NCI-H1092 treated with DMSO at 0.1 percent for 48 hours (cell line): ENCODE measurements around the gene MYD88.

Experiments used
- DNase-seq: peaks from one replicate; lab custom pipeline; 2025; lab: John Stamatoyannopoulos, UW

The MYD88 gene

DNA sequence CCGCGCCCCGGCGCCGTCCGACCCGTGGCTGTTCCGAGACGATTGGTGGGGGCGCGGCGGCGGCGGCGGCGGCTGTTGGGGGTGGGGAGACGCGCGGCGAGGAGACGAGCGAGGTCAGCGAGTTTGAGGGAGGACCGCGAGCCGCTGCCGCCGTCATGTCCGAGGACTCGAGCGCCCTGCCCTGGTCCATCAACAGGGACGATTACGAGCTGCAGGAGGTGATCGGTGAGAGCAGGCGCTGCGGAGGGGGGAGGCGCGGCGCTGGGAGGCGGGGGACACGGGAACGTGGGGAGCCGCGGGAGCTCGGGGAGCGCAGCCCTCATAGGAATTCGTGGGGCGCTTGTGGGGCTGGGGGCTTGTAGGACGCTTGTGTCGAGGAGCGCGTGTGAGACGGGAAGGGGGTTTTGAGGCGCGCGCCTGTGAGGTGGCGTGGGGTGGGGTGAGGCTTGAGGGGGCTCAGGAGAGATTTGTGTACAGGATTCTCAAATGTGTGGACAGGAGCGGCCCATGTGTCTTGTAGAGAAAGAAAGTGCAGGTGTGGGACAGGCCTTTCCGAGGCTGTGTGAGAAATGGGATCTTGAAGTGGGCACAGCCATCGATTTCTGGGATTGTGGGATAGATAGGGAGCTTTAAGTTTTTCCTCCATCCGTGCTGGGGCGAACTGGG lies 27.4 kb downstream of the MYD88 start:
- no peak for DNase-seq

DNA sequence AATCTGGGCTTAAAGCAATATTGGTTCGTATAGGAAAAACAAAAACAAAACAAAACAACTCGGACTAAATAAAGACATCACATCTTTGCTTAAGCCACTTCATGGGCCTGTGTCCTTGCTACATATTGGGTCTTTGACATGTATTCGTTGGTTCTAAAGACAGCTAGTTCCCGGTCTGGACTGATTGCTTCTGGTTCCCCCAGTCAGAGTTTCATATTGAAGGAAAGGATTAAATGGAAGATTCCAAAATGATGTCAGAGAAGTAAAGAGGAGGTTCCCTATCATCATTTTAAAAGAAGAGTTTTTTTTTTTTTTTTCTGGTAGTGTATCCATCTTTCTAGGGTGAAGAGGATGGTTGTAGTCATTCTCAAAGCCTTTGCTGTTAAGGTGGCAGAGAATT lies 29.1 kb downstream of the MYD88 start:
- DNase-seq = no peak

DNA sequence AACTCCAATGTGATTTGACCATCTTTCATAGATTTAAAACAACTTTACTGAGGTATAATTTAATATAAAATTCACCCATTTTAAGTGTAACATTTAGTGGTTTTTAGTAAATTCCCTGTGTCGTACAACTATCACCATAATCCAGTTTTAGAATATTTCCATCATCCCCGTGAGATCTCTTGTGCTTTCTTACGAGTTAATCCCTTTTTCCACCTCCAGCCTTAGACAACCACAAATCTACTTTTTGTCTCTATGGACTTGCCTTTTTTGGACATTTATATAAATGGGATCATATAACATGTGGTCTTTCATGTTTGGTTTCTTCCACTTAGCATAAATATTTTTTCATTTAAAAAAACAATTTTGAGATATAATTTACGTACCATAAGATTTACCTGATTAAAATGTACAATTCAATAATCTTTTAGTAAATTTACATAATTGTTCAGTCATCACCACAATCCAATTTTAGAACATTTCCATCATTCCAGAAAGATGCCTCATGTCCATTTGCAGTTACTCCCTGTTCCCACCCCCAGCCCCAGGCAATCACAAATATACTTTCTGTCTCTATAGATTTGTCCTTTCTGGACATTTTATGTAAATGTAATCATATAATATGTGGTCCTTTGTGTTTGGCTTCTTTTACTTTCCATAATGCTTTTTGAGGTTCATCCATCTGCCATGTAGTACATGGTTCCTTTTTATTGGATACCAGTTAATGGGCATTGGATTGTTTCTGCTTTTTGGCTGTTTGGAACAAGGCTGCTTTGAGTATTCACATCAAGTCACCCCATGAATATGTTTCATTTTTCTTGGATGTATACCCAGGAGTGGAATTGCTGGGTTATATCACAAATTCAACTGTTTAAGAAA lies 29.9 kb downstream of the MYD88 start:
- no peak for DNase-seq

DNA sequence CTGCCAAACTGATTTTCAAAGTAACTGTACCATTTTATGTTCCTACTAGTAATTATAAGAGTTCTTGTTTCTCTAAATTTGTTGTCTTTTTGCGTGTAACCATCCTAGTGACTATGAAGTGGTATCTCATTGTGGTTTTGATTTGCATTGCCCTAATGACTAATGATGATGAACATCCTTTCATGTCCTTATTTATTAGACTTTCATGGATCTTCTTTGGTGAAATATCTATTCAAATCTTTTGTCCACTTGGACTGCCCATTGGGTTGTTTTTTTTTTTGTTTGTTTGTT lies 30.5 kb downstream of the MYD88 start:
- DNase-seq = no peak

DNA sequence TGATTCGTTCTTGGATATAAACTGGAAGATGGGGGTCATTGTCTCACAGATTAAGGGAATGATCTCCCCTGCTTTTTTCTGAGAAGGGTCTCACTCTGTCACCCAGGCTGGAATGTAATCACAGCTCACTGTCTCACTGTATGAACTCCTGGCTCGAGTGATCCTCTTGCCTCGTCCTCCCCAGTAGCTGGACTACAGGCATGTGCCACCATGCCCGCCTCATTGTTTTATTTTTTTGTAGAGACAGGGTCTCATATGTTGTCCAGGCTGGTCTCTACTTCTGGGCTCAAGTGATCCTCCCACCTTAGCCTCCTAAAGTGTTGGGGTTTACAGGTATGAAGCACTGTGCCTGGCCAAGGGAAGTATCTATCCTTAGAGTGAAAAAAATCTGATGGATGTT lies 32.3 kb downstream of the MYD88 start:
- no peak for DNase-seq

DNA sequence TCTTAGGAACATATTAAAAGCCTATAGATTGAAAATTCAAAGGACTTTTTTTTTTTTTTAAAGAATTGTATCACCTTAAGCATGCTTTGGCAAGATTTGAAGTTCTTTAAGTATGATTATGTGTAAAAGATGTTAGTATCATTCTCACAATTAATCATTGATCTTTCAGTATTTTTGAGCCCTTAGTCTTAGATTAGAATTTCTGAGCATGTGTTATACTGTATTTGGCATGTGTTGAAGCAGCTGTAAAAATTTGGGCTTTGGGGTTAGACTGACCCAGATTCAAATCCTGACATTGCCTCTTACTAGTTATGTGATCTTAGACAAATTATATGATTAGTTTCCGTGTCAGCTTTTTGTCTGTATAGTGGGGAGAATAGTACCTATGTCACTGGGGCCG lies 33.2 kb downstream of the MYD88 start:
- DNase-seq = no peak

DNA sequence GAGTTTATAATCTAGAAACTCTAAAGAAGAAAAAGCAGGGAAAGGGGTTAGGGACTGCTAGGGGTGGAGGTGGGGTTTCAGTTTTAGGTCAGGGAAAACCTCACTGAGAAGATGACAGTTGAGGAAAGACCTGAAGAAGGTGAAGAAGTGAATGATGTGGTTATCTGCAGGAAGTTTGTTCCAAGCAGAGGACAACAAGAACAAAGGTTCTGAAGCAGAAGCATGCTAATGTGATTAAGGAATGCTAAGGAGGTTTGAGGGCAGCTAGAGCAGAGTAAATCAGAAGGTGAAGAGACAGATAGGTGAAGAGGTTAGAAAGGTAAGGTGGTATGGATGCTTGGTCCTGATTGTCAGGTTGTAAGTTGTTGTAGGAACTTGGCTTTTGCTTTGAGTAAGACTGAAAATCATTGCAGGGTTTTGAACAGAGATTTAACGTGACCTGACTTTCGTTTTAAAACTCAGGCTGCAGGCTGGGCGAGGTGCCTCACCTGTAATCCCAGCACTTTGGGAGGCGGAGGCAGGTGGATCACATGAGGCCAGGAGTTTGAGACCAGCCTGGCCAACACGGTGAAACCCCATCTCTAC lies 35.5 kb downstream of the MYD88 start:
- DNase-seq = no peak

DNA sequence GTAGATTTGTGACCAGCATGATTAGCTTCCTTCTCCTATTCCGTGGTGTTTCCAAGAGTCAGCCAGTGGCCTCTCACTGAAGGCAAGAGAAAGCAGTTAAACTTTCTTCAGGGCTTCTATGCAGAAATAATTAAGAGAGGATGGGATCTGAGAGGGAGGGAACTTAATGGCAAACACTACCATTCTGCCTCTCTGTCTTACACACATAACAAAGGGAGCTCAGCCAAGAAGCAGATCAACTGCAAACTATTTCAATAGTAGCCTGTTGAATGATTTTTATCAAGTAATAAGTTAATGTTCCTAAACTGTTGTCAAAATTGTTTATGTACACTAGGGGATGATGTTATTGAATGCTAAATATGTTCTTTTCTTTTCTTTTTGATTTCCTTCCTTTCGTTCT lies 38.7 kb downstream of the MYD88 start:
- DNase-seq = no peak

DNA sequence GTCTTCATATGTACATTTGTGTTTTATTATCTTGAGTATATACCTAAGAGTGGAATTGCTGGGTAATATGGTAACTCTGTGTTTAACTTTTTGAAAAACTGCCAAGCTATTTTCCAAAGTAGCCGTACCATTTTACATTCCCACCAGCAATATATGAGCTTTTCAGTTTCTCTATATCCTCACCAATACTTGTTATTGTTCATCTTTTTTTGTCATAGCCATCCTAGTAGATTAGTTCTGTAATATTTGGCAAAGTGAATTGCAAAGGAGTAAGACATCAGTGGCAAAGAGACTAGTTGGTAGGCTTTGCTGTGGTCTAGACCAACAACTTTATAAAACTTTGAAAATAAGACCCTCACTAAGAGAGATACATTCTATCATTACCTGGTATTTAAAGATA lies 48.3 kb downstream of the MYD88 start:
- DNase-seq = no peak

DNA sequence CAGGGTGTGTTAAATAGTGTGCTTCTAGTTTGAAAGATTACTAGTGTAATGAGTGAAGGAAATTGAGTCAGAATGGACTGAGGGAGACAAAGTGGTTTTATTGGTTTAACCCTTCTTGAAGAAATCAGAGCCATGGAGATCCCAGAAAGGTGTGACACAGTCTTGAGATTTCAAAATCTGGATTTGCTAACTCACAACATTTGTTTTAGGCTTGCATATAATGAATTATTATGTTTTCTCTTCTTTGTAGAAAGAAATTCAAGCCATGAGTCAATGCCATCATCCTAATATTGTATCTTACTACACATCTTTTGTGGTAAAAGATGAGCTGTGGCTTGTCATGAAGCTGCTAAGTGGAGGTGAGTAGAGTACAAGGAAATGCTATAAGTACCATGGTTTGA lies 52.0 kb downstream of the MYD88 start:
- no peak for DNase-seq
